GM23248 (cell line): Measurements from ENCODE around the gene CAMSAP2.

ENCODE experiments used
- EZH2 ChIP-seq: fragments of 200-600 bp; sonication (generic); IDR thresholded peaks from 2 replicates; pipeline ENCODE4 v1.6.1; 2018; ENCODE audit warnings: antibody characterized with exemption, mild to moderate bottlenecking; ENCODE audit not compliant: insufficient read depth, poor library complexity, severe bottlenecking
- EZH2phosphoT487 ChIP-seq: fragments of 200-600 bp; sonication (generic); IDR thresholded peaks from 2 replicates; pipeline ENCODE4 v1.6.1; 2018; ENCODE audit warnings: antibody characterized with exemption, moderate library complexity, mild to moderate bottlenecking, low read depth; ENCODE audit not compliant: insufficient read depth

GRCh38 chr1:200890027-200890426, 151.3 kb downstream of the CAMSAP2 start:
- TF ChIP-seq EZH2phosphoT487: no peak
- no peak for TF ChIP-seq EZH2
